ENCODE measurements around the gene MPIG6B. TPM values are rescaled to one million over a fixed set of nuclear protein-coding genes. Genes with fewer than 3 reads are reported as not detected.

MPIG6B gene
- total and polyA plus RNA-seq, 2 experiments from 2014 or later: not detected

GRCh38 chr6:31729979-31730630 is 6.9 kb downstream of the MPIG6B start:
- H3K4me3 ChIP-seq: peak overlapping the region; percentile 91
- peak; percentile 93 to 97 for DNase-seq (ENCODE audit: low read depth in 1 of 2, low spot score in 1 of 2)
- no peak for TF ChIP-seq CTCF (IDR thresholded peaks at IDR 0.05; ENCODE audit: low read depth, low read length)
- no peaks in the 10 kb centered on the region for H3K27me3 ChIP-seq
- H3K9me3 ChIP-seq (ENCODE audit: low read depth): no peaks in the 10 kb centered on the region
- H3K27ac ChIP-seq: peak overlapping the region; percentile 76
- H3K4me1 ChIP-seq (ENCODE audit: low read depth): peaks cover 7% of the 10 kb centered on the region
- H3K36me3 ChIP-seq: peaks cover 33% of the 10 kb centered on the region

GRCh38 chr6:31730631-31731086 is 7.5 kb downstream of the MPIG6B start:
- no peaks in the 10 kb centered on the region for H3K9me3 ChIP-seq (ENCODE audit: low read depth)
- no peaks in the 10 kb centered on the region for H3K27me3 ChIP-seq
- H3K36me3 ChIP-seq: peaks cover 33% of the 10 kb centered on the region
- DNase-seq (ENCODE audit: low read depth in 1 of 2, low spot score in 1 of 2): no peak
- peaks cover 7% of the 10 kb centered on the region for H3K4me1 ChIP-seq (ENCODE audit: low read depth)
- TF ChIP-seq CTCF (IDR thresholded peaks at IDR 0.05; ENCODE audit: low read depth, low read length): no peak
- peak overlapping the region; percentile 2 for H3K27ac ChIP-seq
- peak overlapping the region; percentile 91 for H3K4me3 ChIP-seq

GRCh38 chr6:31732029-31732428 is 8.9 kb downstream of the MPIG6B start:
- Histone ChIP-seq H3K36me3 (peaks cover 28% of the 10 kb centered on the region), H3K4me3 (no peak overlapping the region), H3K9me3 (ENCODE audit: low read depth) (no peaks in the 10 kb centered on the region), H3K27ac (no peak overlapping the region), H3K4me1 (ENCODE audit: low read depth) (peaks cover 12% of the 10 kb centered on the region), H3K27me3 (no peaks in the 10 kb centered on the region)
- no peak for TF ChIP-seq CTCF (IDR thresholded peaks at IDR 0.05; ENCODE audit: low read depth, low read length)
- no peak for DNase-seq (ENCODE audit: low read depth in 1 of 2, low spot score in 1 of 2)

GRCh38 chr6:31733734-31734133 is 10.6 kb downstream of the MPIG6B start:
- DNase-seq (ENCODE audit: low read depth in 1 of 2, low spot score in 1 of 2): no peak
- Histone ChIP-seq H3K9me3 (ENCODE audit: low read depth) (no peaks in the 10 kb centered on the region), H3K27me3 (no peaks in the 10 kb centered on the region), H3K4me1 (ENCODE audit: low read depth) (peaks cover 27% of the 10 kb centered on the region), H3K36me3 (peaks cover 24% of the 10 kb centered on the region), H3K4me3 (no peak overlapping the region), H3K27ac (no peak overlapping the region)
- TF ChIP-seq CTCF (IDR thresholded peaks at IDR 0.05; ENCODE audit: low read depth, low read length): no peak

- no peaks in the 10 kb centered on the region for H3K27me3 ChIP-seq
- H3K36me3 ChIP-seq: peaks cover 24% of the 10 kb centered on the region
- peak overlapping the region; percentile 56 for H3K27ac ChIP-seq
- DNase-seq (ENCODE audit: low read depth in 1 of 2, low spot score in 1 of 2): no peak
- no peaks in the 10 kb centered on the region for H3K9me3 ChIP-seq (ENCODE audit: low read depth)
- no peak for TF ChIP-seq CTCF (IDR thresholded peaks at IDR 0.05; ENCODE audit: low read depth, low read length)
- H3K4me1 ChIP-seq (ENCODE audit: low read depth): peaks cover 27% of the 10 kb centered on the region
- H3K4me3 ChIP-seq: peak overlapping the region; percentile 61
Observed at GRCh38 chr6:31734247-31734820, 11.2 kb downstream of the MPIG6B start.

Measured in cardiac muscle cell (in vitro differentiated cells and primary cell).